ENCODE results near the gene FAM83D. TPM values are rescaled to one million over a fixed set of nuclear protein-coding genes. Genes with fewer than 3 reads are reported as not detected.

FAM83D gene
- total and polyA plus RNA-seq, 2 experiments from 2014 or later = 33.3 to 91.3 TPM

DNA sequence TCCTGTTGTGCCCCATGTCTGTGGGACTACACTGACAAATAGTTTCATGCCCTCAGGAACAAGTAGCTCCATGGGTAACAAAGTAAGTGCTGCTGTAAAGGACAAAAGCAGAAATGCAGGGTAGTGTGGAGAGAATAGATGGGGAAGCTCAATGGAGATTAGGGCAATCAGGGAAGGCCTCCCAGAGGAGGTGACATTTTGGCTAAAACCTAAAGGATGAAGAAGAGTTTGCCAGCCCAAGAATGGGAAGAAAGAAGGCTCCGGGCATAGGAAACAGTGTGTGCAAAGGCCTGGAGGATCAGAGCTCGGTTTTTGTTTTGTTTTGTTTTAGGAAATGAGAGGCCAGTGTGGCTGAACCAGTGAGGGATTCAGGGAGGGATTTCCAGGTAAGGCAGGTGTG, 43.6 kb upstream of the FAM83D start (continued):
- TF ChIP-seq, protein P1, sequence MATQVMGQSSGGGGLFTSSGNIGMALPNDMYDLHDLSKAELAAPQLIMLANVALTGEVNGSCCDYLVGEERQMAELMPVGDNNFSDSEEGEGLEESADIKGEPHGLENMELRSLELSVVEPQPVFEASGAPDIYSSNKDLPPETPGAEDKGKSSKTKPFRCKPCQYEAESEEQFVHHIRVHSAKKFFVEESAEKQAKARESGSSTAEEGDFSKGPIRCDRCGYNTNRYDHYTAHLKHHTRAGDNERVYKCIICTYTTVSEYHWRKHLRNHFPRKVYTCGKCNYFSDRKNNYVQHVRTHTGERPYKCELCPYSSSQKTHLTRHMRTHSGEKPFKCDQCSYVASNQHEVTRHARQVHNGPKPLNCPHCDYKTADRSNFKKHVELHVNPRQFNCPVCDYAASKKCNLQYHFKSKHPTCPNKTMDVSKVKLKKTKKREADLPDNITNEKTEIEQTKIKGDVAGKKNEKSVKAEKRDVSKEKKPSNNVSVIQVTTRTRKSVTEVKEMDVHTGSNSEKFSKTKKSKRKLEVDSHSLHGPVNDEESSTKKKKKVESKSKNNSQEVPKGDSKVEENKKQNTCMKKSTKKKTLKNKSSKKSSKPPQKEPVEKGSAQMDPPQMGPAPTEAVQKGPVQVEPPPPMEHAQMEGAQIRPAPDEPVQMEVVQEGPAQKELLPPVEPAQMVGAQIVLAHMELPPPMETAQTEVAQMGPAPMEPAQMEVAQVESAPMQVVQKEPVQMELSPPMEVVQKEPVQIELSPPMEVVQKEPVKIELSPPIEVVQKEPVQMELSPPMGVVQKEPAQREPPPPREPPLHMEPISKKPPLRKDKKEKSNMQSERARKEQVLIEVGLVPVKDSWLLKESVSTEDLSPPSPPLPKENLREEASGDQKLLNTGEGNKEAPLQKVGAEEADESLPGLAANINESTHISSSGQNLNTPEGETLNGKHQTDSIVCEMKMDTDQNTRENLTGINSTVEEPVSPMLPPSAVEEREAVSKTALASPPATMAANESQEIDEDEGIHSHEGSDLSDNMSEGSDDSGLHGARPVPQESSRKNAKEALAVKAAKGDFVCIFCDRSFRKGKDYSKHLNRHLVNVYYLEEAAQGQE (IDR thresholded peaks at IDR 0.05; ENCODE audit: unreplicated experiment) = no peak

DNA sequence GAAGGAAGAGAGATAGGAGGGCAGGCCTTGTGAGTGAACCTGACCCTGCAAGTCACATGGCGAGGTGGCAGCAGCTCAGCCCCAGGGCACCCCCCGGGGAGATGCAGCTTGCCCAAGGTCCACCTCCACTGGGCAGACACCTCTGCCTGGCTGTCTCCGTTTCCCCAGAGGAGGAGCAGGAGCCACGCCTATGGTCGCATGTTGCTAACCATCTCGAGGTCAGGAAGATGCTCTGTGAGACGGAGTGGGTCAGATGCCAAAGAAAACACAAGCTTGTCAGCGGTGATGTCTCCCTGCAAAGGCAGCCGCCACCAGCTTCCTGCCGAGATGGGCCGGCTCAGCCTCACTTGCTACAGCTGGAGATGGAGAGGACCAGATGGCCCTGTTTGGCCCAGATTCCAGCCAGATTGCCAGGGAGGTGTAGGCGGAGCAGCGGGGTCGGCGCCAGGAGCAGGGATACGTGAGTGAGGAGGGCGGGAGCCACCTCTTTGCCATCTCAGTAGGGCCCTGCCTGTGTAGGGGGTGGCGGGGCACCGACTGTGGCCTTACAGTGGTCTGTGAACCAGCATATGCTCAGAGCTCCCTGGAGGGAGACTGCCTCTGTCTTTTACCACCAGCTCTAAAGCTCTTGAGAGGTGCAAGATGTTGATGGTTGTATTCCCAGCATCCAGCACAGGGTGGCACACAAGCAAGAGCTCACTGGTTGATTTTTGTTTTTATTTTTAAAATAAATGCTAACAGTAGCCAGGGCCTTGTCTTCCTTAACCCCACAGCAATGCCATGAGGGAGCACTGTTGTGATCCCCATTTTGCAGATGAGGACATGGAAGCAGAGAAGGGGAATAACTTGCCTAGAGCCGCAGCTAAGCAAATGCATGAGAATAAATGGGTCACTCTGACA, 42.9 kb upstream of the FAM83D start:
- ATAC-seq (peak; percentile 27; the same call in 2 of the 3 replicates), DNase-seq (ENCODE audit: low spot score) (no peak)
- Histone ChIP-seq H3K9me2 (ENCODE audit: insufficient read depth) (no peaks in the 10 kb centered on the region), H3F3A (replicated peaks; ENCODE audit: low read depth) (no peaks in the 10 kb centered on the region), H3K27ac (ENCODE audit: low read depth) (no peak overlapping the region), H4K20me1 (replicated peaks; ENCODE audit: insufficient read depth) (no peaks in the 10 kb centered on the region; the same call in 1 of the 2 replicates), H3K27me3 (ENCODE audit: insufficient read depth) (no peaks in the 10 kb centered on the region), H3K79me2 (replicated peaks; ENCODE audit: insufficient read depth) (no peaks in the 10 kb centered on the region), H3K4me1 (ENCODE audit: insufficient read depth) (no peaks in the 10 kb centered on the region), H2AFZ (no peak overlapping the region), H3K4me3 (no peak overlapping the region), H3K36me3 (ENCODE audit: insufficient read depth) (no peaks in the 10 kb centered on the region), H3K4me2 (no peak overlapping the region)
- Mint-ChIP-seq H3K27me3 (ENCODE audit: insufficient read depth, low read depth, poor library complexity) (peaks cover 10% of the 10 kb centered on the region), H3K4me3 (no peak overlapping the region), H3K4me1 (peaks cover 17% of the 10 kb centered on the region), H3K36me3 (ENCODE audit: low read depth) (no peaks in the 10 kb centered on the region), H3K27ac (no peak overlapping the region), H3K9me3 (no peaks in the 10 kb centered on the region)
- no peak for TF ChIP-seq STAT1 (IDR thresholded peaks at IDR 0.05; ENCODE audit: unreplicated experiment)
- no peak for TF ChIP-seq CREB1 (CRISPR knock-in tag; IDR thresholded peaks at IDR 0.05; ENCODE audit: low read depth)
- TF ChIP-seq, protein P2, sequence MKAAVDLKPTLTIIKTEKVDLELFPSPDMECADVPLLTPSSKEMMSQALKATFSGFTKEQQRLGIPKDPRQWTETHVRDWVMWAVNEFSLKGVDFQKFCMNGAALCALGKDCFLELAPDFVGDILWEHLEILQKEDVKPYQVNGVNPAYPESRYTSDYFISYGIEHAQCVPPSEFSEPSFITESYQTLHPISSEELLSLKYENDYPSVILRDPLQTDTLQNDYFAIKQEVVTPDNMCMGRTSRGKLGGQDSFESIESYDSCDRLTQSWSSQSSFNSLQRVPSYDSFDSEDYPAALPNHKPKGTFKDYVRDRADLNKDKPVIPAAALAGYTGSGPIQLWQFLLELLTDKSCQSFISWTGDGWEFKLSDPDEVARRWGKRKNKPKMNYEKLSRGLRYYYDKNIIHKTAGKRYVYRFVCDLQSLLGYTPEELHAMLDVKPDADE (IDR thresholded peaks at IDR 0.05) = no peak
- TF ChIP-seq JUNB (IDR thresholded peaks at IDR 0.05; ENCODE audit: unreplicated experiment) = no peak
- TF ChIP-seq, protein P3, sequence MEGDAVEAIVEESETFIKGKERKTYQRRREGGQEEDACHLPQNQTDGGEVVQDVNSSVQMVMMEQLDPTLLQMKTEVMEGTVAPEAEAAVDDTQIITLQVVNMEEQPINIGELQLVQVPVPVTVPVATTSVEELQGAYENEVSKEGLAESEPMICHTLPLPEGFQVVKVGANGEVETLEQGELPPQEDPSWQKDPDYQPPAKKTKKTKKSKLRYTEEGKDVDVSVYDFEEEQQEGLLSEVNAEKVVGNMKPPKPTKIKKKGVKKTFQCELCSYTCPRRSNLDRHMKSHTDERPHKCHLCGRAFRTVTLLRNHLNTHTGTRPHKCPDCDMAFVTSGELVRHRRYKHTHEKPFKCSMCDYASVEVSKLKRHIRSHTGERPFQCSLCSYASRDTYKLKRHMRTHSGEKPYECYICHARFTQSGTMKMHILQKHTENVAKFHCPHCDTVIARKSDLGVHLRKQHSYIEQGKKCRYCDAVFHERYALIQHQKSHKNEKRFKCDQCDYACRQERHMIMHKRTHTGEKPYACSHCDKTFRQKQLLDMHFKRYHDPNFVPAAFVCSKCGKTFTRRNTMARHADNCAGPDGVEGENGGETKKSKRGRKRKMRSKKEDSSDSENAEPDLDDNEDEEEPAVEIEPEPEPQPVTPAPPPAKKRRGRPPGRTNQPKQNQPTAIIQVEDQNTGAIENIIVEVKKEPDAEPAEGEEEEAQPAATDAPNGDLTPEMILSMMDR (conservative IDR thresholded peaks at IDR 0.05; ENCODE audit: low read depth in 2 of 2) = no peak
- TF ChIP-seq EZH2 (IDR thresholded peaks at IDR 0.05; ENCODE audit: low read depth, unreplicated experiment) = no peak
- TF ChIP-seq POLR2AphosphoS5 (IDR thresholded peaks at IDR 0.05; ENCODE audit: low read depth) = no peak
- no peak for TF ChIP-seq ZNF114 (CRISPR knock-in tag; IDR thresholded peaks at IDR 0.05)
- no peak for TF ChIP-seq NANOG (IDR thresholded peaks at IDR 0.05; ENCODE audit: borderline replicate concordance)
- TF ChIP-seq EZH2phosphoT487 (IDR thresholded peaks at IDR 0.05; ENCODE audit: unreplicated experiment) = no peak
- TF ChIP-seq ZNF331 (CRISPR knock-in tag; IDR thresholded peaks at IDR 0.05; ENCODE audit: low read depth) = no peak

All from GM23338 (cell line).